ENCODE results near the gene NPIPA5. TPM values are rescaled to one million over a fixed set of nuclear protein-coding genes. Genes with fewer than 3 reads are reported as not detected.

NPIPA5 gene
- total and polyA plus RNA-seq, 2 donors (not counting 3 experiments of a cell fraction or from before 2014, with no cell fraction given), result 11.3 to 19.6 TPM

DNA sequence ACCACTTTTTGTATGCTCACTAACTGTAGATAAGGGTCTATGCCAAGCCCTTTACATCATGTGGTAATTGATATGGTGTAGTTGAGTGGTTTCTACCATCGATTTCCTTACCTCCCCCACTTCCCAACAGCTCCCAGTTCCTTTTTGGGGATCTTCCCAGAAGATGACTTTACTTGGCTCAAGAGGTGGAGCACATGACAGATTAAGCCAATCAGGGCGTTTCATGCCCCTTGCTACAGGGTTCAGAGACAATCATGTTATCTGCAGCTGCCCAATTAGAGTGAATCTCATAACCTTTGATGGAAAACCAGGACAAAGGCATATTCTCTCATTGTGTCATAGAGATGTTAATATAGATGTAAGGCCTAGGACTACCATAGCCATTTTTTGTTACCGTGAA lies 40.1 kb upstream of the NPIPA5 start:
- dilution Hi-C loops (cut with MboI; ENCODE audit: extremely low pct_ligation_motif_present, low sequenced_read_pairs) (no loop called here), intact Hi-C loops (cut with micrococcal nuclease) (no loop called here)
- Histone ChIP-seq H3K27me3 (ENCODE audit: control insufficient read depth in 2 of 2, insufficient read depth in 2 of 2, low read length in 2 of 2) (no peaks in the 10 kb centered on the region), H3K79me2 (ENCODE audit: control insufficient read depth, insufficient read depth, low read length) (no peaks in the 10 kb centered on the region), H3K27ac (ENCODE audit: insufficient read depth, low read depth, low read length) (no peak overlapping the region), H2AFZ (ENCODE audit: low read depth, low read length) (no peak overlapping the region), H3K4me1 (ENCODE audit: control insufficient read depth, extremely low read depth, insufficient read depth, low read length) (no peaks in the 10 kb centered on the region), H3K9me3 (replicated peaks; ENCODE audit: control insufficient read depth, insufficient read depth, low read length) (no peaks in the 10 kb centered on the region), H3K9me1 (replicated peaks; ENCODE audit: control insufficient read depth, extremely low read depth, insufficient read depth, low read length) (no peaks in the 10 kb centered on the region), H4K20me1 (replicated peaks; ENCODE audit: control insufficient read depth, extremely low read depth, insufficient read depth, low read length) (no peaks in the 10 kb centered on the region), H3K4me3 (replicated peaks in 1 of 3; ENCODE audit: insufficient read depth in 1 of 3, low read depth in 1 of 3, low read length in 3 of 3) (no peak overlapping the region), H3K36me3 (ENCODE audit: control insufficient read depth in 2 of 2, extremely low read depth in 1 of 2, insufficient read depth in 2 of 2, low read length in 2 of 2) (no peaks in the 10 kb centered on the region), H3K9ac (replicated peaks; ENCODE audit: extremely low read depth, insufficient read depth, low read length) (no peak overlapping the region), H3K4me2 (ENCODE audit: insufficient read depth, low read length) (no peak overlapping the region)
- no peak for DNase-seq (ENCODE audit: low read depth, low spot score)
- BruUV-seq (replicated peaks), result no TSS peak
- no peak for FAIRE-seq
- CTCF ChIA-PET, result no interaction called here
- TF ChIP-seq JUN (IDR thresholded peaks at IDR 0.05; ENCODE audit: borderline replicate concordance, insufficient read depth, insufficient read length, low read depth), result no peak
- no peak for TF ChIP-seq GATA2 (IDR thresholded peaks at IDR 0.05; ENCODE audit: insufficient read depth, insufficient read length, low read depth, low read length)
- TF ChIP-seq POLR2A (IDR thresholded peaks at IDR 0.05; ENCODE audit: low read depth, low read length), result no peak
- no peak for TF ChIP-seq MYC (IDR thresholded peaks at IDR 0.05; ENCODE audit: low read depth, low read length)
- no peak for TF ChIP-seq POLR2AphosphoS5 (IDR thresholded peaks at IDR 0.05; ENCODE audit: insufficient read depth, low read depth, low read length)
- no peak for TF ChIP-seq CTCF (IDR thresholded peaks at IDR 0.05; ENCODE audit: extremely low read depth in 1 of 2, insufficient read depth in 1 of 2, low read depth in 1 of 2, low read length in 2 of 2)
- TF ChIP-seq EZH2 (IDR thresholded peaks at IDR 0.05; ENCODE audit: borderline replicate concordance, low read depth, low read length, severe bottlenecking), result no peak
- no peak for TF ChIP-seq FOS (IDR thresholded peaks at IDR 0.05; ENCODE audit: borderline replicate concordance, insufficient read depth, low read length)
- POLR2A ChIA-PET, result no interaction called here
